Kidney (tissue), 14 donors: ENCODE measurements around the gene PRELID3B. TPM values are rescaled to one million over a fixed set of nuclear protein-coding genes. Genes with fewer than 3 reads are reported as not detected.

Experiments
- DNase-seq, 5 donors: peaks; one replicate each; pipeline ENCODE4 v3.0.0-alpha.2; 2013 to 2020
- FAIRE-seq: peaks from 2 replicates; lab custom pipeline; 2012; peaks lifted over from hg19 to GRCh38; lab: Jason Lieb, UNC
- H3K27ac ChIP-seq, 2 donors: one replicate each; pipeline ENCODE4 v1.7.0; 2013; ENCODE audit warnings: low read depth in 2 of 2, low read length in 2 of 2, inconsistent platforms in 1 of 2
- H3K27me3 ChIP-seq: one replicate; pipeline ENCODE4 v1.7.1; 2013; ENCODE audit warnings: low read length, inconsistent platforms; ENCODE audit not compliant: control insufficient read depth, insufficient read depth
- H3K36me3 ChIP-seq, 3 donors: one replicate each; pipeline versions ENCODE4 v1.7.0 to v1.7.1; 2013; ENCODE audit warnings: low read length in 3 of 3, control low read depth in 1 of 3, inconsistent platforms in 1 of 3; ENCODE audit not compliant: insufficient read depth in 3 of 3, control insufficient read depth in 2 of 3
- H3K4me1 ChIP-seq, 3 donors: one replicate each; pipeline versions ENCODE4 v1.7.0 to v1.7.1; 2013; ENCODE audit warnings: low read length in 3 of 3, inconsistent platforms in 1 of 3, low read depth in 1 of 3; ENCODE audit not compliant: control insufficient read depth in 2 of 3, insufficient read depth in 2 of 3
- H3K4me3 ChIP-seq, 3 donors: one replicate each; pipeline versions ENCODE4 v1.7.0 to v1.8.1; 2013; ENCODE audit warnings: low read length in 3 of 3, control low read depth in 1 of 3, inconsistent platforms in 1 of 3
- H3K9ac ChIP-seq, 3 donors: one replicate each; pipeline versions ENCODE4 v1.7.0 to v1.7.1; 2013; ENCODE audit warnings: low read length in 3 of 3, control low read depth in 1 of 3, inconsistent platforms in 1 of 3
- H3K9me3 ChIP-seq, 3 donors: one replicate each; pipeline versions ENCODE4 v1.7.0 to v1.7.1; 2013; ENCODE audit warnings: low read length in 3 of 3, control low read depth in 1 of 3, inconsistent platforms in 1 of 3; ENCODE audit not compliant: control insufficient read depth in 2 of 3, insufficient read depth in 1 of 3
- intact Hi-C: fragments of 100-400 bp; cut with DNase I; formaldehyde crosslinking; loops from one replicate; pipeline ENCODE4 v1.11.1; 2022
- polyA plus RNA-seq: library from polyadenylated mRNA; stranded (reverse); fragments of 350-450 nt; fragmentation: Illumina TruSeq; extraction: RNeasy Lipid Tissue Mini Kit (QIAGEN cat#74804); gene quantifications from one replicate; pipeline ENCODE4 v1.2.3, GENCODE V29; 2014; ENCODE audit warnings: low read depth, low replicate concordance; ENCODE audit not compliant: insufficient read depth
- total RNA-seq: library from RNA; stranded (reverse); fragmentation: NEBNext Ultra II Directional; extraction: Animal tissue kit (Norgen Biotek cat#: 25700); gene quantifications from one replicate; pipeline ENCODE4 v1.2.1, GENCODE V29; 2021
- TF ChIP-seq, protein P1 (sequence below): IDR thresholded peaks from 3 replicates; pipeline ENCODE4 v1.5.1; 2012; ENCODE audit warnings: mild to moderate bottlenecking, moderate library complexity, borderline replicate concordance; ENCODE audit not compliant: insufficient read depth; ENCODE audit errors: extremely low read depth
- donor health status: control.
- donor health status: control.
- donor health status: control.
- donor health status: control.
- donor health status: control.
- donor health status: DM: yes; HTN: yes; CAD: no.
- donor health status: Normal renal cell carcinoma (clear cell type).

Gene PRELID3B
- total and polyA plus RNA-seq, 2 donors from 2014 or later, result 26.4 to 38.5 TPM

DNA sequence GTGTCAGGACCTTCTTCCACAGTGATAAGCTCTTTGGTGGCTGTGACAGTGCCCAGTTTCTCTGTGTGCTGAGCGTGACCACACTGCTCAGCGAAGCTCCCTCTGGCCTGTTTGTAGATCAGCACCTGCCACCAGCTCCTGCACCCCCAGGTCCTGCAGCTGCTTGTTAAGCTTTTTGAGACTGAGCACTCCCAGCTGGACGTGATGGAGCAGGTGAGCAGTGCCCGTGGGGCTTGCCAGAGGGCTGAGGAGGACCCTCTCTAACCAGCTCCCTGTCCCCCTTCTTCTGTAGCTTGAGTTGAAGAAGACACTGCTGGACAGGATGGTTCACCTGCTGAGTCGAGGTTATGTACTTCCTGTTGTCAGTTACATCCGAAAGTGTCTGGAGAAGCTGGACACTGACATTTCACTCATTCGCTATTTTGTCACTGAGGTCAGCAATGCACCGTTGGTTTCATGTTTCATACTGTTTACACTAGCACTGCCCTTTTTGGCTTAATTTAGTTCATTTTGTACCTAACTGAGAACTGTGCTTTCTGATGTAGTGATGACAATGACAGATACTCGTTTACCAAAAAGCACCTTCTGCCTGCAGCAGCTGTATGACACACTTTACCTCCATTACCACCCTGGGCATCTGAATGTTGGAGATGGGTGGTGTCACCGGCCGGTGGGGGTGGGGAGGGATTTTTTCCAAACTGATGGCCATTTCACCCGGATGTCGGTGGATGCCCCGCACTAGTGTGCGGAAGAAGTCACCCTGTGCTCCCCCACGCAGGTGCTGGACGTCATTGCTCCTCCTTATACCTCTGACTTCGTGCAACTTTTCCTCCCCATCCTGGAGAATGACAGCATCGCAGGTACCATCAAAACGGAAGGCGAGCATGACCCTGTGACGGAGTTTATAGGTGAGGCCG lies 49.0 kb downstream of the PRELID3B start:
- TF ChIP-seq, protein P1, sequence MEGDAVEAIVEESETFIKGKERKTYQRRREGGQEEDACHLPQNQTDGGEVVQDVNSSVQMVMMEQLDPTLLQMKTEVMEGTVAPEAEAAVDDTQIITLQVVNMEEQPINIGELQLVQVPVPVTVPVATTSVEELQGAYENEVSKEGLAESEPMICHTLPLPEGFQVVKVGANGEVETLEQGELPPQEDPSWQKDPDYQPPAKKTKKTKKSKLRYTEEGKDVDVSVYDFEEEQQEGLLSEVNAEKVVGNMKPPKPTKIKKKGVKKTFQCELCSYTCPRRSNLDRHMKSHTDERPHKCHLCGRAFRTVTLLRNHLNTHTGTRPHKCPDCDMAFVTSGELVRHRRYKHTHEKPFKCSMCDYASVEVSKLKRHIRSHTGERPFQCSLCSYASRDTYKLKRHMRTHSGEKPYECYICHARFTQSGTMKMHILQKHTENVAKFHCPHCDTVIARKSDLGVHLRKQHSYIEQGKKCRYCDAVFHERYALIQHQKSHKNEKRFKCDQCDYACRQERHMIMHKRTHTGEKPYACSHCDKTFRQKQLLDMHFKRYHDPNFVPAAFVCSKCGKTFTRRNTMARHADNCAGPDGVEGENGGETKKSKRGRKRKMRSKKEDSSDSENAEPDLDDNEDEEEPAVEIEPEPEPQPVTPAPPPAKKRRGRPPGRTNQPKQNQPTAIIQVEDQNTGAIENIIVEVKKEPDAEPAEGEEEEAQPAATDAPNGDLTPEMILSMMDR, result no peak
- peak in 1 of 5 donors; percentile 30 for DNase-seq
- H3K27ac ChIP-seq, result no peak overlapping the region

DNA sequence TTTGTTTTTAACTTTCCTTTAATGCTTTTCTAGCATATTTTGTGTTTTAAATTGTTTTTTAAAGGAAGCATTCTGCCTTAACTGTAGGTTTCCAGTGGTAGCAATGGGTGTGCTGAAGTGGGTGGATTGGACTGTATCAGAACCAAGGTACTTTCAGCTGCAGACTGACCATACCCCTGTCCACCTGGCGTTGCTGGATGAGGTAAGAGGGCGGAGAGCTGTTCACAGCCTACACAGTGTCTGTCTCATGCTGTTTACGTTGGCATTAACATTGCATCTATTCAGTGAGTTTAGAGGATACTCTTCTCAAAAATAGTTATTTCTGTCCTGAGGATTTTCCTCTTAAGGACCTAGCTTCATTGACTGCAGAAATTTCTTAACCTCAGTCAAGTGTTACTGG lies 49.7 kb downstream of the PRELID3B start:
- DNase-seq (no peak), FAIRE-seq (no peak)
- Histone ChIP-seq H3K27ac (no peak overlapping the region), H3K27me3 (no peaks in the 10 kb centered on the region), H3K9ac (no peak overlapping the region), H3K4me1 (peaks cover 0 to 14% (median 11%) of the 10 kb centered on the region in 3 donors), H3K36me3 (peaks cover 16 to 84% (median 55%) of the 10 kb centered on the region in 3 donors), H3K9me3 (no peaks in the 10 kb centered on the region), H3K4me3 (no peak overlapping the region)
- TF ChIP-seq, protein P1, result no peak
- intact Hi-C loops, result no loop called here

More for the DNA sequence above, 49.0 kb downstream of the PRELID3B start:
- Histone ChIP-seq H3K9ac (no peak overlapping the region), H3K4me3 (no peak overlapping the region), H3K4me1 (peaks cover 0 to 11% (median 10%) of the 10 kb centered on the region in 3 donors), H3K27me3 (no peaks in the 10 kb centered on the region), H3K9me3 (no peaks in the 10 kb centered on the region), H3K36me3 (peaks cover 16 to 77% (median 49%) of the 10 kb centered on the region in 3 donors)
- intact Hi-C loops, result no loop called here
- no peak for FAIRE-seq

DNA sequence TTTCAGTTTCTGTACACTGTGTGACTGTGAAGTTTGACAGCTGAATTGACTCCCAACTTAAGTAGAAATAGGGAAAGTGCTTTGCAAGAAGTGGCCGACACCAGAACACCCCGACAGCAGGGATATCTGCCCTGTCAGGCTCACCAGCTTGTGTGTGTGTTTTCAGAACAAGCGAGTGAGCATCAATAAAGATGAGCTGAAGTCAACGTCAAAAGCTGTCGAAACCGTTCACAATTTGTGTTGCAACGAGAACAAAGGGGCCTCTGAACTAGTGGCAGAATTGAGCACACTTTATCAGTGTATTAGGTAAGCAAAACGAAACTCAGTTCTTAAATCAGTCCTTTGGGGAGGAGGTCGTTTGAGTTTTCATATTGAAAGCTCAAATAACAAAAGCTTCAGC lies 50.9 kb downstream of the PRELID3B start:
- H3K9me3 ChIP-seq, result no peaks in the 10 kb centered on the region
- H3K36me3 ChIP-seq, result peaks cover 23 to 85% (median 59%) of the 10 kb centered on the region in 3 donors
- DNase-seq, result peak in 1 of 5 donors; percentile 19
- H3K9ac ChIP-seq, result no peak overlapping the region
- no peaks in the 10 kb centered on the region for H3K27me3 ChIP-seq
- peaks cover 3 to 20% (median 11%) of the 10 kb centered on the region in 3 donors for H3K4me1 ChIP-seq
- intact Hi-C loops, result no loop called here
- H3K27ac ChIP-seq, result no peak overlapping the region
- TF ChIP-seq, protein P1, result no peak
- H3K4me3 ChIP-seq, result no peak overlapping the region
- FAIRE-seq, result no peak
